ENCODE measurements around the gene TDRD12.

TDRD12 gene

GRCh38 chr19:32858155-32858554 lies 138.6 kb downstream of the TDRD12 start:
- no peak for TF ChIP-seq CEBPB (IDR thresholded peaks at IDR 0.05)

- no peak for TF ChIP-seq CREB1 (IDR thresholded peaks at IDR 0.05; ENCODE audit: low read depth)
- TF ChIP-seq USF1 (IDR thresholded peaks at IDR 0.05): no peak
- no peak for TF ChIP-seq EP300 (IDR thresholded peaks at IDR 0.05; ENCODE audit: borderline replicate concordance)
- TF ChIP-seq TAF1 (IDR thresholded peaks at IDR 0.05; ENCODE audit: low read depth): no peak
- TF ChIP-seq REST (IDR thresholded peaks at IDR 0.05; ENCODE audit: low read depth): no peak
- no peak for TF ChIP-seq YY1 (IDR thresholded peaks at IDR 0.05; ENCODE audit: low read depth)
- no peak for TF ChIP-seq TEAD4 (IDR thresholded peaks at IDR 0.05)
- TF ChIP-seq FOXM1 (IDR thresholded peaks at IDR 0.05; ENCODE audit: borderline replicate concordance, low read depth): no peak
- no peak for TF ChIP-seq RAD21 (IDR thresholded peaks at IDR 0.05; ENCODE audit: low read depth)
- no peak for TF ChIP-seq TCF12 (IDR thresholded peaks at IDR 0.05; ENCODE audit: low read depth)
These were observed 139.0 kb downstream of the TDRD12 start for GRCh38 chr19:32858559-32858958.

GRCh38 chr19:32859591-32859990 lies 140.0 kb downstream of the TDRD12 start:
- no peak for TF ChIP-seq CREB1 (IDR thresholded peaks at IDR 0.05; ENCODE audit: low read depth)
- no peak for TF ChIP-seq TAF1 (IDR thresholded peaks at IDR 0.05; ENCODE audit: low read depth)
- TF ChIP-seq NFIC (IDR thresholded peaks at IDR 0.05): no peak
- no peak for TF ChIP-seq CEBPB (IDR thresholded peaks at IDR 0.05)
- no peak for TF ChIP-seq EP300 (IDR thresholded peaks at IDR 0.05; ENCODE audit: borderline replicate concordance)
- TF ChIP-seq TCF12 (IDR thresholded peaks at IDR 0.05; ENCODE audit: low read depth): no peak
- TF ChIP-seq EGR1 (IDR thresholded peaks at IDR 0.05): no peak

GRCh38 chr19:32861596-32861995 lies 142.0 kb downstream of the TDRD12 start:
- TF ChIP-seq YY1 (IDR thresholded peaks at IDR 0.05; ENCODE audit: low read depth) (no peak), ZBTB7A (IDR thresholded peaks at IDR 0.05; ENCODE audit: low read depth) (no peak), TEAD4 (IDR thresholded peaks at IDR 0.05) (no peak), NFIC (IDR thresholded peaks at IDR 0.05) (no peak), MAX (IDR thresholded peaks at IDR 0.05) (no peak), TCF12 (IDR thresholded peaks at IDR 0.05; ENCODE audit: low read depth) (no peak), TAF1 (IDR thresholded peaks at IDR 0.05; ENCODE audit: low read depth) (no peak), CEBPB (IDR thresholded peaks at IDR 0.05) (no peak), USF1 (IDR thresholded peaks at IDR 0.05) (no peak), RAD21 (IDR thresholded peaks at IDR 0.05; ENCODE audit: low read depth) (no peak), EGR1 (IDR thresholded peaks at IDR 0.05) (no peak)

- TF ChIP-seq TEAD4 (IDR thresholded peaks at IDR 0.05) (no peak), FOXM1 (IDR thresholded peaks at IDR 0.05; ENCODE audit: borderline replicate concordance, low read depth) (no peak), EGR1 (IDR thresholded peaks at IDR 0.05) (no peak), YY1 (IDR thresholded peaks at IDR 0.05; ENCODE audit: low read depth) (no peak), TCF12 (IDR thresholded peaks at IDR 0.05; ENCODE audit: low read depth) (no peak), REST (IDR thresholded peaks at IDR 0.05; ENCODE audit: low read depth) (no peak), NFIC (IDR thresholded peaks at IDR 0.05) (no peak), RAD21 (IDR thresholded peaks at IDR 0.05; ENCODE audit: low read depth) (no peak), USF1 (IDR thresholded peaks at IDR 0.05) (no peak), TAF1 (IDR thresholded peaks at IDR 0.05; ENCODE audit: low read depth) (no peak), ZBTB7A (IDR thresholded peaks at IDR 0.05; ENCODE audit: low read depth) (no peak)
These were observed 142.6 kb downstream of the TDRD12 start for GRCh38 chr19:32862173-32862572.

GRCh38 chr19:32862741-32863140 lies 143.2 kb downstream of the TDRD12 start:
- no peak for TF ChIP-seq REST (IDR thresholded peaks at IDR 0.05; ENCODE audit: low read depth)
- no peak for TF ChIP-seq CEBPB (IDR thresholded peaks at IDR 0.05)
